ENCODE results near the gene CNTN4.
"Not testable (repeated sequence)": the region's sequence is repeated elsewhere in the genome, so short reads cannot be mapped to it uniquely, and the experiment has no call there.

The CNTN4 gene

DNA sequence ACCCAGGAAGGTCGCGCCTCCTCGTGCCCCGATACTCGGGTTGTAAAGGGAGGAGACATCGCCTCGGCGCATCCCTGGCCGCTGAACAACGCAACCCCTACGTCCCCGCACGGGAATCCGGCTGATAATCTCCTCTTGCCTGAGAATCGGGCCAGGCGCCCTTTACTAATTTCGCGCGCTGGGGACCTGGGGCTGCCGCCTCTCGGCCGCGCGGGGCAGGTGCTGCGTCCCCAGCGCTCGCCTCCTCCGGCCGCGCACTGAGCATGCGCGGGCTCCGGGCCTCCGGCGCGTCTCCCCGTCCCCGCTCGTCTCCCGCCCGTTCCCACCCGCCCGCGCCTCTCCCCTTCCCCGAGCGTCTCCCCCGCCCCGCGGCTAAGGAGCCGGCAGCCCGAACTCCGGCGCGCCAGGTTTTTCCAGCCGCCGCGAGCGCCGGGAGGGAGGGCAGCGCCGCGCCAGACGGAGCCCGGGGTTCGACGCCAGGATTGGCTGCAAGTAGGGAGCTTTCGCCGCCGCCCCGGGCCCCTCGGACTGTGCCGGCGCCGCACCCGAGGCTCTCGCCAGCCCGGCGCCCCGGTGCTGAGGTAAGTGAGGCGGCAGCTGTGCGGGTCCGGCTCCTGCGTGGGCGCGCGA, at the start of gene CNTN4:
TSS of gene CNTN4 (plus strand) at position 469 of the 630 bp plus-strand sequence.
- in situ Hi-C loops (cut with MboI; ENCODE audit: low pct_unique_long_range_greater_than_20kb, low sequenced_read_pairs), result no loop called here
- DNase-seq, result peak; percentile 23

DNA sequence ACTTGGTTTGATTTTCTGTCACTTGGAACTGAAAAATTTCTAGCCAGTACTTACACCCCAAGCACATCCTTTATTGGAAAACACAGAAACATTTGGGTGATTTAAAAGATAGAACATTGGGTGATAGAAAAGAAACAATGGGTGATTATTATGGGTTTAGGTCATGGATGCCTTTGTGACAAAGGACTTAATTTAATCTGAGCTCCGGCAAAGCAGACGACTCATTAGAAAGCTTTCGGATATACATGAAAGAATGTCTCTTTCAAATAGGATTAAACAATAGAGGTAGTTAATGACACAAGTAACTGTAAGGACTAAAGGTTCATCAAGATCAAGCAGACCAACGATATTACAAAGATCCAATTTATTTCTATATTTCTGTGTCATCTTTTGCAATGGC, 37.3 kb upstream of the CNTN4 start:
- no peak for DNase-seq
- in situ Hi-C loops (cut with MboI; ENCODE audit: low pct_unique_long_range_greater_than_20kb, low sequenced_read_pairs), result no loop called here

DNA sequence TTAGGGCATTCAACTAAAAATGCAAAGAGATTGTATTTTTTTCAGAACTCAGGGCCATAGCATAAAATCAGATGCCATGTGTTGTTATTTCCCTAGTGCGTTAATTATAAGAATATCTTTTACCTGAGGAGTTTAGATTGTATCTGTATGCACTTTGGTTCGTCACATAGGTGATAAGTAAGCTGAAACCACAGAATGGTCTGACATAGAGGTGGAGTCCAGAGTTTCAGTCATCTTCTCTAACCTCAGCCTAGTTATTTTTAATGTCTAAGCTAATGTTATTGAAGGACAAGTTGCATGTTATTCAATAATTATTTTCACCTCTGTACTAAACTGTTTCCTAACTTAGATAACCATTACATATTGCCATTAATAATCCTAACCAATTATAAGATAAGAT, 27.1 kb upstream of the CNTN4 start:
- in situ Hi-C loops (cut with MboI; ENCODE audit: low pct_unique_long_range_greater_than_20kb, low sequenced_read_pairs), result no loop called here
- DNase-seq, result no peak

DNA sequence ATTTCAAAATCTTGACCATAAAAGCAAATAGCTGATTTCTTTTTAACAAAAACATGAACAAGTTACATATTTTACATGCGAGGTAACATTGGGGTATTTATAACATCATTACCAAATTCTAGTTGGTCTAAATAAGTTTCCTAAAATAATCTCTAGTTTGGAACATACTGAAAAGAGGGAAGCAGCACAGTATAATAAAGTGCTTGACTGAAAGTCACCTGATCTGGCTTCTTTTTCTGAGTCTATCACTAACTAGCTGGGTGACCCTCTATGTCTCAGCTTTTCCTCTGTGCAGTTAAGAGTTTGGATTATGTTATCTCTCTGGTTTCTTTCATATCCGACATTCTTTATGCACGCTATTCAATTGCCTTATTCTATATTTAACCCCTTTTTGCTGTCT, 19.8 kb upstream of the CNTN4 start:
- in situ Hi-C loops (cut with MboI; ENCODE audit: low pct_unique_long_range_greater_than_20kb, low sequenced_read_pairs), result no loop called here
- no peak for DNase-seq

DNA sequence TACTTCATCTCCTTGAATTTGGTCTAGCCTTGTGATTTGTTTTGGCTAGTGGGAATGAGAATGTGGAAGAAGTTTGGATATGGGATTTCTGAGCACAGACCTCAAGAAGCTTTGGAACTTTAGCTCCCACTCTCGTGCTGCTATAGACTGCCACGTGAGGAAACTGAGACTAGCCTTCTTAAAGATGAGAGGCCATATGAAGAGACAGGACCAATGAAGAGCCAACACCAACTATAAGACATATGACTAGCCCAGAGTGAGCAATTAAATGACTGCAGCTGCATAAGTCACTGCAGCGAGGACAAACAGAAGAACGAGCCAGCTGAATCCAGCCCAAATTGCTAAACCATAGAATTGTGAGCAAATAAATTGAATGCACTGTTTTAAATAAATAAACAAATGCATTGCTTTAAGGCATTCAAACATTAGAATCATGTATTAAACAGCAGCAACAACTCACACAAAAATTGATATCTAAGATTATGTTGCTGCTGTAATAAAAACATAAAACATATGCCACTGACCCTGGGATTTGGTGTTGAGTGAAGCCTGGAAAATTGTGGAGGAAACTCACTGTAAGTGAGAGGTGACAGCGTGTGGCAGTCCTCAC, 15.7 kb upstream of the CNTN4 start:
- in situ Hi-C loops (cut with MboI; ENCODE audit: low pct_unique_long_range_greater_than_20kb, low sequenced_read_pairs), result no loop called here
- DNase-seq, result no peak

DNA sequence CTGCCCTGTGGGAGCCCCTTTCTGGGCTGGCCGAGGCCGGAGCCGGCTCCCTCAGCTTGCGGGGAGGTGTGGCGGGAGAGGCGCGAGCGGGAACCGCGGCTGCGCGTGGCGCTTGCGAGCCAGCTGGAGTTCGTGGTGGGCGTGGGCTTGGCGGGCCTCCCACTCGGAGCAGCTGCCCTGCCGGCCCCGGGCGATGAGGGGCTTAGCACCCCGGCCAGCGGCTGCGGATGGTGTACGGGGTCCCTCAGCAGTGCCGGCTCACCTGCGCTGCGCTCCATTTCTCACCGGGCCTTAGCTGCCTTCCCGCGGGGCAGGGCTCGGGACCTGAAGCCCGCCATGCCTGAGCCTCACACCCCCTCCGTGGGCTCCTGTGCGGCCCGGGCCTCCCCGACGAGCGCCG, 15.1 kb upstream of the CNTN4 start:
- in situ Hi-C loops (cut with MboI; ENCODE audit: low pct_unique_long_range_greater_than_20kb, low sequenced_read_pairs), result not testable (repeated sequence)

DNA sequence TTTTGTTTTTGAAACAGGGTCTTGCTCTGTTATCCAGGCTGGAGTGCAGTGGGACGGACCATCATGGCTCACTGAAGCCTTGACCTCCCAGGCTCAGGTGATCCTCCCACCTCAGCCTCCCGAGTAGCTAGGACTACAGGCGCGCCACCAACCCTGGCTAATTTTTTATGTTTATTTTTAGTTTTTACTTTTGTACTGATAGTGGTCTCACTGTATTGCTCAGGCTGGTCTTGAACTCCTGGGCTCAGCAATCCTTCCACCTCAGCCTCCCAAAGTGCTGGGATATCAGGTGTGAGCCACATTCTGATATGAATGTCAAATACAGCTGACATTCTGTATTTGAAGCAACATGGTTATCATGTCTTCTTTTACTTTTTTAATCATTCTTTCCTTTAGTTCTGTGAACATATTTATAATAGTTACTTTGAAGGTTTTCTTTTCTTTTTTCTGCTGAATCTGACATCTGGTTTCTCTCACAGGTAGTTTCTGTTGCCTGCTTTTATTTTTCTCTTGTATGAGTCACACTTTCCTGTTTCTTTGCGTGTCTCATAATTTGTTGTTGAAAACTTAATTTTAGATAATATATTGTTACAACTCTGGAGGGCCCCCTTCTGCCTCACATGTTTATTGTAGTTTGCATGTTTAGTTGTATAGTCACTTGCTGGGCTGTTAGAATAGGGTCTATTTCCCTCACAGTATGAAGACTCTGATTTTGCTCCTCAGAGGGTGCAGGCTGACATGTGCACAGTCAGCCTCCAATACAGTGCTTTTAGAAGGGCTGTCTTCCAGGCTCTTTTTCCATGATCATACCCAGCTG, 8.4 kb upstream of the CNTN4 start:
- in situ Hi-C loops (cut with MboI; ENCODE audit: low pct_unique_long_range_greater_than_20kb, low sequenced_read_pairs), result no loop called here
- no peak for DNase-seq

More for the DNA sequence above, 15.1 kb upstream of the CNTN4 start:
- DNase-seq, result not testable (repeated sequence)

DNA sequence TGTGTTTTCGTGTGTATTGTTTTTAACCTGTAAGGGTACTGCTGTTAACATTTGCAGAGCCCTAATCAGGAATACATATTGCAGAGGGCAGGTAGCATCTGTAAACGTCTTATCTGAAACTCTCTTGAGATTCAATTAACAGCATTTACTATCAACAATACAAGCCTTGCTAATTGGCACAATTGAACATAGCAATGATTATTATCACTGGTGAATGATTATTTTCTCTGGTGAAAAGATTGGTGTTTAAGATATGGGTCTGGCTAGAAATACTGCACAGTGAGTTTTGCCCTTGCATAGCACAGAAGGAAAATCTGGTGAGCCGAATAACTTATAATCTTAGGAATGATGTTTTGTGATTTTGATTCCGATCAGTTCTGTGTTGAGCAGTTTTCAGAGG, 5.9 kb upstream of the CNTN4 start:
- in situ Hi-C loops (cut with MboI; ENCODE audit: low pct_unique_long_range_greater_than_20kb, low sequenced_read_pairs), result no loop called here
- no peak for DNase-seq

DNA sequence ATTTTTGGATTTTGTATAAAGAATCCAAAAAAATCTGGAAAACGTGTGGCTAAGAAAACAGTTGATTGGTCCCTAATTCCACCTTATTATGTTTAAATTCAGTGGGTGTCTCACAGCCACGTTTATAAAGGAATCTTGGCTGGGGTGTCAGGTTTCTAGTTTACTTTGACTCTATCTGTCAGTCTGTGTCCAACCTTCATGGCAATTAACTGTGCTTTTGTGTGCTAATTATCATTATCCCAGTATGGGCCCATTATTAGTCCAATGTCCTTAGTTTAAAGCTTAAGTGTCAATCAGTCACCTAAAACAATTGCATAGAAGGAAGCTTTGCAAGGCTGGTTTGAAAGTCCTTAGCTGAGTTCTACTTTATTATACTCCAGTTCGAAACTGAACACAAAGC, 3.7 kb upstream of the CNTN4 start:
- DNase-seq, result no peak
- in situ Hi-C loops (cut with MboI; ENCODE audit: low pct_unique_long_range_greater_than_20kb, low sequenced_read_pairs), result no loop called here

DNA sequence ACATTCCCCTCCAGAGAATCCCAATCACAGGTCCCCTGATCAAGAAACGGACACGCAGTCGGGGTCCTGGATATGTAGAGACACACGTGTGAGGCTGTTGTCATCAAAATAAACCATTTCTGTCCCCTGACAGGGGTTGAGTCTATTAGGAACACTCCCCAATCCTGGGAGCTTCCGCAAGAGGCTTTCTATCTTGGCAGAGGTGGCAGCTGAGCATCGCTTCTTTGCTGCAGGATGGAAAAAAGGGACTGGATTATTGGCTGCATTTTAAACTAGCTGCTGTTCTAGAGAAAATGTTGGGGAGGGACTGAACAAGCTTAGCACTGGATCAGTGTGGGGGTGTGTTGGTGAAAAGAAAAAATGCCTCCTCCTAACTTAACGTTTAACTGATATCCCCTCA, 2.5 kb upstream of the CNTN4 start:
- DNase-seq, result no peak
- in situ Hi-C loops (cut with MboI; ENCODE audit: low pct_unique_long_range_greater_than_20kb, low sequenced_read_pairs), result no loop called here

DNA sequence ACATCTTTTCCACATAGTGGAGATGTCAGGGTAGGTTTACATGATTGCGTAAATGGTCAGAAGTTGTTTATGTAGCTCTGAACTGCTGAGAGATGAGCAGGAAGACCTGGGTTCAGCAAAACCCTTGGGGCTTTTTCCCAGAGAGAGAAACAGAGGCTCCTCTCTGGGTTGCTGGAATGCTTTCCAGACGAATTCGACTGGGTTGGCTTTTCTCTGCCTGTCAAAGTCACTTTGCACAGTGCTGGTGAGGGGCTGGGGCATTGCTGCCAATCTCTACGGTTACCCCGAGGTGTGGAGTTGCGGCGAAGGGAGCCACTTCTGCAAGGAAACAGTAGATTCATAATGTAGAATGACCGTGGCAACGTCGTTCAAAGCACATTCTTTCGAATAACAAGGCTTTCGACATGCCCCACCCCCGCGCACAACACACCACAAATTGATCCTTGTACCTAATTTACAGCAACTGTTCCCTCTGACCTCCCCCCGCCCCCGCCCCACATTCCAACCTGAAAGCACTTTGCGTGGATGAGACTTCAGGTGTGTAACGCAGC, 950 bp upstream of the CNTN4 start:
- in situ Hi-C loops (cut with MboI; ENCODE audit: low pct_unique_long_range_greater_than_20kb, low sequenced_read_pairs), result no loop called here
- DNase-seq, result no peak

DNA sequence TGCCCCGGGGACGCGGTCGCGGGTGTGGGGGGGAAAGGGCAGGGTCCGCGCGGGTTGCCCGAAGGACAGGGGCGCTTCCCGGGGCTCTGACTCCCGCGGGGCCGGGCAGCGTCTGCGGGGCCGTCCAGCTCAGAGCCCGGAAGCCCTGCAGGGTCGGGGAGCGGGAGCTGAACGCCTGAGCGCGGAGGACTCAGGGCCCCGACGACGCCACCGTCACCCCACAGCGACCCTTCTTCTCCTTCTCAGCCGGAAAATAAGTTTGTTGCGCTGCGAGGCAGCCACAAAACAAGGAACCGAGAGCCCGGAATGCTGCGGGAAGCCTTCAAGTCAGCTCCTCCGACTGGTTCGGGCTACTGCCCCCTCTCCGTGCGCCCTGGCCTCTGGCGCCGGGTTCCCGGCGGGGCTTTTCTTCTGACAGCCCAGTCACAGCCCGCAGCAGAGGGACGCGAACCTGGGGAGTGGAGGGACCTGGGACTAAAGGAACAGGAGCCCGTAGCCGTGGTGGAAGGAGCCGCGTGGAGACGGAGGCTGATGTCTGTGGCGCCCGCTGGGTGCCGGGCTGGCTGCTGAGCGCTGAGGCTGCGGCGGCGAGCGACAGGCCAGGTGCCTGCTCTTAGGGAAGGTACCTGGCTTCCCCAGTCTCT, 484 bp downstream of the CNTN4 start:
- DNase-seq, result no peak
- in situ Hi-C loops (cut with MboI; ENCODE audit: low pct_unique_long_range_greater_than_20kb, low sequenced_read_pairs), result no loop called here

DNA sequence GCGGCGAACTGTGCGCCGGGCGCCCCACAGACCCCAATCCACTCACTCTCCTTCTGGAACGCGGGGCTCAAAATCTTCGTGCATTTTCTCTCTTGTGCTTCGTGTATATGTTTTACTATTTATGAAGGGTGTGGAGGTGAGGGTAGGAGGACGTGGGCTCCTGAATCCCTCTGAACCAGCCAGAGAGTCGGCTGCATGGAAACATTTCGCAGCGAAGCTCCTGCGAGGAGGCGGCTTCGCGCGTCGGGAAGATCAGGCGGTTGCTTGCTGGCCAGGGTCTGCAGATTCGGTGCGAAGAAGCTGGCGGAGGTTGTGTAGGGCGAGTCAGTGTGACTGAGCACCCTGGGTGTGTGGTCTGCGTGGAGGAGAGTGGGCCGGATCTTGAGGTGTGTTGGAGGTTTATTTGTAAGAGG, 1.1 kb downstream of the CNTN4 start:
- no peak for DNase-seq
- in situ Hi-C loops (cut with MboI; ENCODE audit: low pct_unique_long_range_greater_than_20kb, low sequenced_read_pairs), result no loop called here

DNA sequence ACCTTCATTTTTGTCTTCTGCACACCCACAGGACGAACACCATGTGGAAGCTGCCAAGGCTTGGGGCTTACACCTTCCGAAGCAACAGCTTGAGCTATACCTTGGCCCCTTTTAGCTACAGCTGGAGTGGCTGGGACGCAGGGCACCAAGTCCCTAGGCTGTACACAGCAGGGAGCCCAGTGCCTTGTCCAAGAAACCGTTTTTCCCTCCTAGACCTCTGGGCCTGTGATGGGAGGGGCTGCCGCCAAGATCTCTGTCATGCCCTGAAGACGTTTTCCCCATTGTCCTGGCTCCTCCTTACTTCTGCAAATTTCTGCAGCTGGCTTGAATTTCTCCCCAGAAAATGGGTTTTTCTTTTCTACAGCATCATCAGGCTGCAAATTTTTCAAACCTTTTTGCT, 7.8 kb downstream of the CNTN4 start:
- no peak for DNase-seq
- in situ Hi-C loops (cut with MboI; ENCODE audit: low pct_unique_long_range_greater_than_20kb, low sequenced_read_pairs), result no loop called here

DNA sequence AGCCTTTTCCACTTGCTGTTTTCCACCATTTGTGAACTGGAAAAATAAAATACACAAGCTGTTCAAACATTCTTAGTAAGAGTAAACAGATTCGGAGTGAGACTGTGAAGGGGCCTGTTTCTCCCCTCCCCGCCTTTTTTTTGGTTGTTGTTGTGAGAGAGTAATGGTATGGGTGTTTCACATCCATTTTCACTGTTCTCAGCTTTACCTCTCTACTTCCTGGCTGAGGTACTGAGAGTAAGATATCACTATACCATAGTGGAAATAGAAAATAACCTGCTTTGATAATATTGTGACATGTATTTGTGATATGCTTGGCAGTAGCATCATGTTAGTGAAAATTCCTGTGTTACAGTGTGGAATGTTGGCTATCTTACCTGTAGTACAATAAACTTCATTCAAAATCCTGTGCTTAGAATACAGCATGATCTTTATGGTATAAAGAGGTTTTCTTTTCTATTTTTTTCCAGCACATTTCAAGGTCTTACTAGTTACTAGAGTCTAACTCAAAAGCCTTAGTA, 12.0 kb downstream of the CNTN4 start:
- in situ Hi-C loops (cut with MboI; ENCODE audit: low pct_unique_long_range_greater_than_20kb, low sequenced_read_pairs), result no loop called here
- no peak for DNase-seq

DNA sequence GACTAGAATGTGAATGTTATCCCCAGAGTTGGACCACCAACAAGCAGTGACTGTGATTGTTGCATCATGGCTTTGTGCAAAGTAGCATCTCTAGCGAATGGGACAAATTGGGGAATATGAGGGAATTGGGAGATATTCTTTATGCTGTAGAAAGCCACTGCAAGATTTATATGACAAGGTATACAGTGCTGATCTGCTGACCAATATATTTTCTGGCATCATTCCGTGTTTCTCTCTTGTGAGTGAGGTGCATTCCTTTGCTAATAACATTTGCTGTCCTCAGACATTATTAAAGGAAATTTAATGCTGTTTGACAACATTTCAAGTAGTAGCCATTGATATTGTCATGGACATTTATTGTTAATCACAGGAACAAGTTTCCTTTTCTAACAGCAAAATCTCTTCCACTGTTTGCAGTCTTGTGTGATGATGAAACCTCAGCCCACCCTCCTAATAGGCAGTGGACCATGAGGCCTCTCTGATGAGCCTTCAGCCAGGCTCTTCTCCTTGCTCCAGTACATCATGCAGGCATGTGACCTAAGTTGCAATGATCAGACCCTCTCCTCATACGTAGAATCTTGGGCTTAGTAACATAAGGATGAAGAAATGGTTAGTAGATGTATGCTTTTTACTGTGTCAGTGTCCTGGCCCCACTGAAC, 16.1 kb downstream of the CNTN4 start:
- in situ Hi-C loops (cut with MboI; ENCODE audit: low pct_unique_long_range_greater_than_20kb, low sequenced_read_pairs), result no loop called here
- no peak for DNase-seq

DNA sequence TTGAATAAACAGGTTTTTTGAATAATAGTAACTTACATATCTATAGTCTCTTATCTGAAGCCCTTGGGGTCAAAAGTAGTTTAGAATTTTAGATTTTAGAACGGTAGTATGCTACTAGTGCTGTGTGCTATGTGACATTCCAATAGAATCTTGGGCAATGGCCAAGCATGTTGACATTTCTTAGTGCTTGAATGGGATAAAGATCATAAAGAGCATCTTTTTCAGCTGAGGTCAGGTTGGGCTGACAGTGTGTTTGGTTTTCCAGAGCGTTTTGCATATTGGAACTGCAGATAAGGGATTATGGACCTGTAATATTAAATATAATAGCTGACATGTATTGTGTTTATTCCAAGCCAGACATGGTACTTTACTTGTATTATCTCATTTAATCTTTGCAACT, 32.1 kb downstream of the CNTN4 start:
- DNase-seq, result no peak
- in situ Hi-C loops (cut with MboI; ENCODE audit: low pct_unique_long_range_greater_than_20kb, low sequenced_read_pairs), result no loop called here

DNA sequence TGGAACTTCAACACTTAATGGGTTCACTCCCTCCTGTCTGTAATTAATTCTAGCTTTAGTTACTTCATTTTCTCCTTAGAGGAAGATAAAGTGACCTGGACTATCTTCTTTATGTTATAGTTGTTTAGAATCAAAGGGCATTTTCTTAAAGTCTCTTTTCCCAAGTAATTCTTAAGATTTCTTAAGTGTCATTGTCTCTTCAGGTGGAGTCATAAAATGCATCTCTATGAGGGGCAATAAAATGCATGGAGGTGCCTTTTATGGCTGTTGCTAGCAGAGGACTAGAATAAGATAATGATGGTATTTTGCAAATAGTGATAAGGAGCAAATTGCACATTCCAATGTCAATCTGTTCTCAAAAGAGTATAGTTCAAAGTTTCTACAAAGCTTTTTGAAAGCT, 34.5 kb downstream of the CNTN4 start:
- no peak for DNase-seq

DNA sequence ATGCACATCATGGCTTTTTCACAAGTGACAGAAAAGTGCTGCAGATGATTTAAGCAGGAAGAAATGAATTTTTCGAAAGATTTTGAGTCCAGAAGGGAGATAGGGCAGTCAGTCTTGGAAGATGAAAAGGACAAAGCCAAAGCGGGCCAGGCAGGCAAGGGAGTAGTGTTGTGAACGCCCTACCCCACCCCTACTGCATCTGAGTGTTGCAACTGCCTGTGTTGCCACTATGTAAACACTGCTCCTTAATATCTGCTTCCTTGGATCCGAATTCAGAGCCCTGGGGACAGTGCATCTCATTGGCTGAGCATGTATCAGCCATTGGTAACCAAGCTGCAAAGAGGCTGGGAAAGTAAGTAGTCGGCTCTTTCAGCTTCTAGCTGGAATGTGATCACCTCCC, 39.0 kb downstream of the CNTN4 start:
- in situ Hi-C loops (cut with MboI; ENCODE audit: low pct_unique_long_range_greater_than_20kb, low sequenced_read_pairs), result no loop called here
- no peak for DNase-seq

More for the DNA sequence above, 34.5 kb downstream of the CNTN4 start:
- in situ Hi-C loops (cut with MboI; ENCODE audit: low pct_unique_long_range_greater_than_20kb, low sequenced_read_pairs), result no loop called here
